ENCODE results near the gene SWT1.

DNA sequence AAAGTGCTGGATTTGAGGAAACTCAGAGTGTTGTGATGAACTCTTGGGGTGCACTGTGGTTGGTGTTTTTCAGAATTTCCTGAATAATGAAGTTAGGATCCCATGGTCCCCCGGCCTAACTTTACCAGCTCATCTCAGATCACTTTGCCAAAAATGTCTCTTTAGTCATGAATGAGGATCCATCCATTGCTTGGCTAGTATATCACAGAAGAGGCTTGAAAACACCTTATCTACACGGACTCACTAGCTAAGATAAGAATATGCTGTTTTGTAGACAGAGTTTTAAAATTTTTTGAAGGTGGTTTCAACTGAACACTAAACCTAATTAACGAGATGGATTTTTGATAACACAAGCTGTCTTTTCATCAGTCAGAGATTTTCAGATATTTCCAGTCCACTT is 106.3 kb downstream of the SWT1 start:
- TF ChIP-seq, protein P1, sequence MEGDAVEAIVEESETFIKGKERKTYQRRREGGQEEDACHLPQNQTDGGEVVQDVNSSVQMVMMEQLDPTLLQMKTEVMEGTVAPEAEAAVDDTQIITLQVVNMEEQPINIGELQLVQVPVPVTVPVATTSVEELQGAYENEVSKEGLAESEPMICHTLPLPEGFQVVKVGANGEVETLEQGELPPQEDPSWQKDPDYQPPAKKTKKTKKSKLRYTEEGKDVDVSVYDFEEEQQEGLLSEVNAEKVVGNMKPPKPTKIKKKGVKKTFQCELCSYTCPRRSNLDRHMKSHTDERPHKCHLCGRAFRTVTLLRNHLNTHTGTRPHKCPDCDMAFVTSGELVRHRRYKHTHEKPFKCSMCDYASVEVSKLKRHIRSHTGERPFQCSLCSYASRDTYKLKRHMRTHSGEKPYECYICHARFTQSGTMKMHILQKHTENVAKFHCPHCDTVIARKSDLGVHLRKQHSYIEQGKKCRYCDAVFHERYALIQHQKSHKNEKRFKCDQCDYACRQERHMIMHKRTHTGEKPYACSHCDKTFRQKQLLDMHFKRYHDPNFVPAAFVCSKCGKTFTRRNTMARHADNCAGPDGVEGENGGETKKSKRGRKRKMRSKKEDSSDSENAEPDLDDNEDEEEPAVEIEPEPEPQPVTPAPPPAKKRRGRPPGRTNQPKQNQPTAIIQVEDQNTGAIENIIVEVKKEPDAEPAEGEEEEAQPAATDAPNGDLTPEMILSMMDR (IDR thresholded peaks at IDR 0.05), result no peak
- TF ChIP-seq POLR2AphosphoS5 (IDR thresholded peaks at IDR 0.05) (no peak), POLR2A (IDR thresholded peaks at IDR 0.05) (no peak)

Data from prostate gland (tissue), 2 donors.